Natural killer cell (primary cell): ENCODE results near the gene LYST. TPM values are rescaled to one million over a fixed set of nuclear protein-coding genes. Genes with fewer than 3 reads are reported as not detected.

Experiments used
- ATAC-seq, 3 donors: fragments of 150-1000 bp in 2 of 3; fragments of 200-7000 bp in 1 of 3; cut with Tn5 transposase; 1 replicate in 1 of 3; 2 replicates in 2 of 3; pipeline ENCODE4 v1.10.0; 2021; ENCODE audit warnings: mild to moderate bottlenecking in 2 of 3, moderate library complexity in 2 of 3
- DNase-seq, 2 donors: peaks; one replicate each; pipeline versions ENCODE4 v3.0.0 to v3.0.0-alpha.2; 2013 to 2021; ENCODE audit warnings: mixed read lengths in 1 of 2
- H3K27ac ChIP-seq: one replicate; pipeline ENCODE4 v1.5.1; 2013; ENCODE audit warnings: mild to moderate bottlenecking, low read length
- H3K27me3 ChIP-seq: one replicate; pipeline ENCODE4 v1.6.1; 2013; ENCODE audit warnings: low read length; ENCODE audit not compliant: control insufficient read depth, insufficient read depth
- H3K36me3 ChIP-seq: one replicate; pipeline ENCODE4 v1.6.1; 2013; ENCODE audit warnings: low read length; ENCODE audit not compliant: control insufficient read depth, insufficient read depth
- H3K4me1 ChIP-seq: one replicate; pipeline ENCODE4 v1.6.1; 2013; ENCODE audit warnings: low read length; ENCODE audit not compliant: control insufficient read depth, insufficient read depth
- H3K4me3 ChIP-seq: one replicate; pipeline ENCODE4 v1.5.1; 2013; ENCODE audit warnings: low read length
- H3K9me3 ChIP-seq: one replicate; pipeline ENCODE4 v1.6.1; 2013; ENCODE audit warnings: low read length; ENCODE audit not compliant: control insufficient read depth, insufficient read depth
- H3K27ac Mint-ChIP-seq, 2 donors: one replicate each; pipeline ENCODE4 v1.8.0; 2022; ENCODE audit warnings: mild to moderate bottlenecking in 2 of 2, mixed read lengths in 2 of 2, moderate library complexity in 1 of 2
- H3K27me3 Mint-ChIP-seq, 2 donors: one replicate each; pipeline ENCODE4 v1.8.0; 2022; ENCODE audit warnings: low read depth in 2 of 2, mixed read lengths in 2 of 2
- H3K36me3 Mint-ChIP-seq: one replicate; pipeline ENCODE4 v1.8.0; 2022; ENCODE audit warnings: mixed read lengths
- H3K4me1 Mint-ChIP-seq, 2 donors: one replicate each; pipeline ENCODE4 v1.8.0; 2022; ENCODE audit warnings: mixed read lengths in 2 of 2
- H3K4me3 Mint-ChIP-seq: one replicate; pipeline ENCODE4 v1.8.0; 2022; ENCODE audit warnings: mild to moderate bottlenecking, moderate library complexity, mixed read lengths
- H3K9me3 Mint-ChIP-seq, 2 donors: one replicate each; pipeline ENCODE4 v1.8.0; 2022; ENCODE audit warnings: mixed read lengths in 2 of 2
- CTCF ChIP-seq: fragments of 200-600 bp; IDR thresholded peaks from one replicate; pipeline ENCODE4 v1.8.0; 2022; ENCODE audit warnings: antibody characterized with exemption
- WGBS: methylation state at CpG from one replicate; pipeline ENCODE4 v1.1.7; 2013; ENCODE audit warnings: missing lambda C conversion rate; ENCODE audit not compliant: insufficient coverage; 5-methylcytosine and 5-hydroxymethylcytosine counted together
- intact Hi-C: fragments of 100-400 bp; cut with micrococcal nuclease; formaldehyde crosslinking; loops from one replicate; pipeline ENCODE4 v1.14.2; 2022
- total RNA-seq, 4 donors: library from RNA; stranded (reverse); fragments of 120-200 nt in 1 of 4; gene quantifications; one replicate each; pipeline versions ENCODE4 v1.2.3 to v1.2.4, GENCODE V29; 2013 to 2022

The LYST gene
- total RNA-seq, 3 donors from 2014 or later (not counting 1 experiment from before 2014, with no cell fraction given), result 89.9 to 115 (median 93.6) TPM

DNA sequence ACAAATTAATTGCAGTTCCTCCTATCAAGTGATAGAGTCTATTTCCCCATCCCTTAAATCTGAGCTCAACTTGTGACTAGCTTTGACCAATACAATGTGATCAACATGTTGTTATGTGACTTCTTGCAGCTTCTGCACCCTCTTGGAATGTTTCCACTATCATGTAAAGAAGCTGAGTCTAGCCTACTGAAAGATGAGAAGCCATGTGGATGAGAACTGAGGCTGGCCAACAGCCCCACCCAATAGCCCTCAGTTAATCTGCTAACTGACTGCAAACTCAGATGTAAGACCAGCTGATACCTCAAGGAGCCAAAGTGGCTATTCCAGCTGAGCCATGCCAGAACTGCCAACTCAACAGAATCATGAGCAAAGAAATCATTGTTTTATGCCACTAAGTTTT lies 44.0 kb downstream of the LYST start:
- Mint-ChIP-seq H3K36me3 (no peaks in the 10 kb centered on the region), H3K9me3 (no peaks in the 10 kb centered on the region), H3K27ac (no peak overlapping the region), H3K4me1 (peaks cover 6 to 34% of the 10 kb centered on the region in 2 donors), H3K4me3 (no peak overlapping the region), H3K27me3 (no peaks in the 10 kb centered on the region)
- DNase-seq, result no peak
- no peak overlapping the region for H3K27ac ChIP-seq
- no peaks in the 10 kb centered on the region for H3K27me3 ChIP-seq
- TF ChIP-seq CTCF, result no peak
- H3K9me3 ChIP-seq, result no peaks in the 10 kb centered on the region
- H3K36me3 ChIP-seq, result peaks cover 15% of the 10 kb centered on the region
- no peaks in the 10 kb centered on the region for H3K4me1 ChIP-seq
- no peak for ATAC-seq
- intact Hi-C loops, result no loop called here
- no peak overlapping the region for H3K4me3 ChIP-seq

DNA sequence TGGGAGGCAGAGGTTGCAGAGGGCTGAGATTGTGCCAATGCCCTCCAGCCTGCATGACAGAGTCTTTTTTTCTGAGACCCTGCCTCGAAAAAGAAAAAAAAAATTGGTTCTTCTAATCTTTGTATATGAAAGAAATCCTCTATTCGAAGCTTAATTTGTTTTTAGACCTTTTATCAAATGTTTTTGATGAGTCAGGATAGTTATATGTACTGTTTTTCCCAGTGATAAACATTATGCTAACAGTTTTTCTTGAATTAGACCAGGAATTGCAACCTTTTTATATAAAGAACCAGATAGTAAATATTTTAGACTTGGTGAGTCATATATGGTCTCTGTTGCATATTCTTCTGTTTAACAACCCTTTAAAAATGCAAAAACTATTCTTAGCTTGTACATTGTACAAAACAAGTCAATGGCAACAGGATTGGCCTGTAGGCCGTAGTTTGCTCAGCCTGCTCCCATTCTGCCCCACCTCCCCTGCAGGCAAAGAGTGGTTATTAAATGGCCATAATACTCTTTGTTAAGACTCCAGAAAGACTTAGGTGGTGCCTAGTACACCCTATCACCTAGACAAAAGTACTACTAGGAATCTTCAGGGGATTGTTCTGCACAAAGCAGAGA lies 45.2 kb downstream of the LYST start:
- Histone ChIP-seq H3K27ac (no peak overlapping the region), H3K36me3 (peaks cover 11% of the 10 kb centered on the region), H3K4me1 (no peaks in the 10 kb centered on the region), H3K27me3 (no peaks in the 10 kb centered on the region), H3K4me3 (no peak overlapping the region), H3K9me3 (no peaks in the 10 kb centered on the region)
- WGBS, result 100% methylated on average over 2 of the region's 3 CpGs
- no peak for TF ChIP-seq CTCF
- DNase-seq (no peak), ATAC-seq (no peak)
- peaks cover 11 to 45% of the 10 kb centered on the region in 2 donors for H3K4me1 Mint-ChIP-seq
- H3K36me3 Mint-ChIP-seq, result no peaks in the 10 kb centered on the region
- H3K27me3 Mint-ChIP-seq, result no peaks in the 10 kb centered on the region
- no peak overlapping the region for H3K4me3 Mint-ChIP-seq
- peak overlapping the region in 1 of 2 donors; percentile 51 for H3K27ac Mint-ChIP-seq
- intact Hi-C loops, result no loop called here
- H3K9me3 Mint-ChIP-seq, result no peaks in the 10 kb centered on the region

DNA sequence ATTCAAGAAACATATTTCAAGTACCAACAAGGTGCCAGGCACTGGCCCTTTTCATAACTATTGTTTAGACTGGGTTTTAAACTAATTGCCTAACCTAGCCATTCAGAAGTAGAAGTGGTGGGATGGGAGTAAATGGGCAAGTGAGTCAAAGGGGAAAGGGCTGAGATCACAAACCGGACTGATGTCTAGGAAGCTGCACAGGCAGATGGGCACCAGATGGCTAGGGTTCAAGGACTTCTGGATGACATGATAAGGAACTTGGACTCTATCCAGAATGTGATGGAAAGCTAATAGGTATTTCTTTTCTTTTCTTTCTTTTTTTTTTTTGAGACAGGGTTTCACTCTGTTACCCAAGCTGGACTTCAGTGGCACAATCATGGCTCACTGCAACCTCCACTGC lies 46.6 kb downstream of the LYST start:
- H3K36me3 Mint-ChIP-seq, result no peaks in the 10 kb centered on the region
- H3K27me3 Mint-ChIP-seq, result no peaks in the 10 kb centered on the region
- Histone ChIP-seq H3K4me3 (no peak overlapping the region), H3K36me3 (peaks cover 5% of the 10 kb centered on the region), H3K4me1 (no peaks in the 10 kb centered on the region), H3K27me3 (no peaks in the 10 kb centered on the region), H3K27ac (no peak overlapping the region), H3K9me3 (no peaks in the 10 kb centered on the region)
- H3K4me3 Mint-ChIP-seq, result no peak overlapping the region
- no peak for TF ChIP-seq CTCF
- intact Hi-C loops, result no loop called here
- ATAC-seq, result no peak
- peak overlapping the region in 1 of 2 donors; percentile 63 for H3K27ac Mint-ChIP-seq
- no peak for DNase-seq
- no peaks in the 10 kb centered on the region for H3K9me3 Mint-ChIP-seq
- peaks cover 13 to 41% of the 10 kb centered on the region in 2 donors for H3K4me1 Mint-ChIP-seq
- 89% methylated on average over 1 of the region's 1 CpG for WGBS

DNA sequence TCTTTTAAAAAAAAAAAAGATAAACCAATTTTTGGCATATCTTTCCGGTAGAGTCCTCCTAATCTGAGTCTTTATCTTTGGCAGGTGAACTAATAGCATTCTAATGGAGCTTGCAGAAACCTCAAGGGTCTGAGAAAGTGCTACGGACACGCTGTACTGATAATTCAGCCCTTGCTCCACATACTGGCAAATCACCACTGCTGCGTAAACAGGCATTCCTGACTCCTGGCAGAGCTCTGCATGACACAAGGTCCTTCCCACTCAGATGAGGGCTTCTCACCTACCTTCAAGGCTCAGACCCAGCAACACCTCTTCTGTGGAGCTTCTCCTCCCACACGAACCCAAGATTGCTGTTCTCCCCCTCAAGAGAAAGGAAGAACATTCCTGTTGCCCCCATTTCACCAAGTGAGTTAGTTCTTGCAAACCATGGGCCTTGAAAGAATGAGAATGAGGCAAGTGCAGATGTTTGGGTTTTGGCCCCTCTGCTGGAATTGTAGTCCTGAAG lies 48.0 kb downstream of the LYST start:
- Histone ChIP-seq H3K9me3 (no peaks in the 10 kb centered on the region), H3K4me3 (no peak overlapping the region), H3K4me1 (no peaks in the 10 kb centered on the region), H3K27me3 (no peaks in the 10 kb centered on the region), H3K27ac (no peak overlapping the region), H3K36me3 (peaks cover 6% of the 10 kb centered on the region)
- TF ChIP-seq CTCF, result no peak
- H3K4me3 Mint-ChIP-seq, result no peak overlapping the region
- H3K27ac Mint-ChIP-seq, result peak overlapping the region; percentile 19 to 63
- H3K9me3 Mint-ChIP-seq, result no peaks in the 10 kb centered on the region
- no peaks in the 10 kb centered on the region for H3K27me3 Mint-ChIP-seq
- 97% methylated on average over 5 of the region's 5 CpGs for WGBS
- H3K36me3 Mint-ChIP-seq, result no peaks in the 10 kb centered on the region
- intact Hi-C loops, result no loop called here
- peaks cover 13 to 39% of the 10 kb centered on the region in 2 donors for H3K4me1 Mint-ChIP-seq
- DNase-seq (peak in 1 of 2 donors; percentile 11), ATAC-seq (no peak)
